H1 (cell line): ENCODE data around the gene ZNF66. TPM values are rescaled to one million over a fixed set of nuclear protein-coding genes. Genes with fewer than 3 reads are reported as not detected.

ENCODE experiments used
- CBX8 ChIP-seq: fragments of 300-800, 300-1000 bp; sonication (generic); IDR thresholded peaks from 2 replicates; pipeline ENCODE4 v1.7.1; 2016; ENCODE audit warnings: low read depth, low read length, borderline replicate concordance
- CTBP2 ChIP-seq: IDR thresholded peaks from 2 replicates; pipeline ENCODE4 v1.7.0; 2011; ENCODE audit warnings: borderline replicate concordance, mild to moderate bottlenecking, moderate library complexity, mixed read lengths, low read length; ENCODE audit not compliant: insufficient read depth, insufficient read length
- CTCF ChIP-seq, 3 experiments: IDR thresholded peaks; 1 replicate in 2 of 3; 2 replicates in 1 of 3; pipeline versions ENCODE4 v1.5.1 to v1.6.1; 2011; ENCODE audit warnings: low read length in 3 of 3, mild to moderate bottlenecking in 3 of 3, inconsistent platforms in 2 of 3, low read depth in 1 of 3, moderate library complexity in 1 of 3; ENCODE audit not compliant: insufficient read depth in 1 of 3; ENCODE audit errors: control extremely low read depth in 1 of 3
- E2F6 ChIP-seq: IDR thresholded peaks from 2 replicates; pipeline ENCODE4 v1.6.1; 2012; ENCODE audit warnings: inconsistent platforms
- EZH2 ChIP-seq: fragments of 200-600 bp; sonication (generic); IDR thresholded peaks from 2 replicates; pipeline ENCODE4 v1.7.1; 2012; ENCODE audit warnings: low read depth, mild to moderate bottlenecking, moderate library complexity, low read length, inconsistent platforms; ENCODE audit not compliant: severe bottlenecking
- GABPA ChIP-seq: IDR thresholded peaks from 2 replicates; pipeline ENCODE4 v1.6.1; 2011; ENCODE audit warnings: mild to moderate bottlenecking, low read length, moderate library complexity, borderline replicate concordance; ENCODE audit not compliant: insufficient read depth
- HDAC2 ChIP-seq, 2 experiments: fragments of 300-600 bp in 1 of 2; sonication (generic) in 1 of 2; IDR thresholded peaks; 2 replicates each; pipeline ENCODE4 v1.6.1; 2011 to 2012; ENCODE audit warnings: low read depth in 2 of 2, low read length in 2 of 2, mild to moderate bottlenecking in 2 of 2, moderate library complexity in 2 of 2, borderline replicate concordance in 1 of 2, inconsistent platforms in 1 of 2
- KDM4A ChIP-seq: IDR thresholded peaks from one replicate; pipeline ENCODE4 v1.7.1; 2012; ENCODE audit warnings: low read depth, mild to moderate bottlenecking, moderate library complexity, low read length, inconsistent platforms; ENCODE audit not compliant: severe bottlenecking
- NANOG ChIP-seq: IDR thresholded peaks from 2 replicates; pipeline ENCODE4 v1.6.1; 2011; ENCODE audit warnings: low read length, low read depth, mild to moderate bottlenecking, inconsistent platforms; ENCODE audit not compliant: insufficient read depth, poor library complexity, severe bottlenecking
- POLR2AphosphoS5 ChIP-seq: IDR thresholded peaks from 2 replicates; pipeline ENCODE4 v1.6.1; 2011; ENCODE audit warnings: low read depth, low read length
- RAD21 ChIP-seq, 2 experiments: IDR thresholded peaks in 1 of 2; conservative IDR thresholded peaks in 1 of 2; 2 replicates each; pipeline ENCODE4 v1.6.1; 2011; ENCODE audit warnings: low read depth in 2 of 2, low read length in 2 of 2, improper control_type of control experiment in 1 of 2, inconsistent platforms in 1 of 2, mild to moderate bottlenecking in 1 of 2, moderate library complexity in 1 of 2
- SIX5 ChIP-seq: IDR thresholded peaks from 2 replicates; pipeline ENCODE4 v1.6.1; 2011; ENCODE audit warnings: mild to moderate bottlenecking, low read depth, low read length
- SP1 ChIP-seq: IDR thresholded peaks from 2 replicates; pipeline ENCODE4 v1.6.1; 2011; ENCODE audit warnings: low read depth, low read length
- SP4 ChIP-seq: IDR thresholded peaks from 2 replicates; pipeline ENCODE4 v1.6.1; 2012; ENCODE audit warnings: low read length, inconsistent platforms
- TAF1 ChIP-seq: IDR thresholded peaks from 2 replicates; pipeline ENCODE4 v1.6.1; 2011; ENCODE audit warnings: mild to moderate bottlenecking, low read depth, low read length
- TCF12 ChIP-seq: IDR thresholded peaks from 2 replicates; pipeline ENCODE4 v1.6.1; 2011; ENCODE audit warnings: low read depth, mild to moderate bottlenecking, low read length
- TEAD4 ChIP-seq: IDR thresholded peaks from 2 replicates; pipeline ENCODE4 v1.6.1; 2012; ENCODE audit warnings: low read depth, low read length, inconsistent platforms, mixed read lengths
- USF2 ChIP-seq: IDR thresholded peaks from 2 replicates; pipeline ENCODE4 v1.6.1; 2011; ENCODE audit warnings: low read length, improper control_type of control experiment
- polyA plus RNA-seq, 7 experiments: library from polyadenylated mRNA; depleted of rRNA in 3 of 7; stranded (reverse) in 5 of 7; unstranded in 2 of 7; fragments of >200 nt in 5 of 7; fragments of 200-250 nt in 2 of 7; gene quantifications; 1 replicate in 5 of 7; 2 replicates in 1 of 7; 4 replicates in 1 of 7; pipeline versions ENCODE4 v1.2.1 to v1.2.3, GENCODE V29; 2011 to 2013; ENCODE audit warnings: missing spikeins in 2 of 7, mixed read lengths in 2 of 7
- total RNA-seq: library from RNA; stranded (reverse); fragmentation: NEBNext Ultra II Directional; extraction: Animal tissue kit (Norgen Biotek cat#: 25700); gene quantifications from 2 replicates; pipeline ENCODE4 v1.2.1, GENCODE V29; 2021

ZNF66 gene
- total and polyA plus RNA-seq, 2 of the 8 experiments (the other 6 are each of a cell fraction or from before 2014, with no cell fraction given), result 13.3 to 59.7 TPM

- no peak for TF ChIP-seq CTCF (IDR thresholded peaks at IDR 0.05; ENCODE audit: control extremely low read depth in 1 of 3, insufficient read depth in 1 of 3, low read depth in 1 of 3, low read length in 3 of 3)
- TF ChIP-seq RAD21 (IDR thresholded peaks at IDR 0.05 in 1 of 2, conservative IDR thresholded peaks at IDR 0.05 in 1 of 2; ENCODE audit: low read depth in 2 of 2, low read length in 2 of 2), result no peak
- TF ChIP-seq SIX5, result no peak
- no peak for TF ChIP-seq E2F6
- no peak for TF ChIP-seq EZH2
- no peak for TF ChIP-seq TCF12
- TF ChIP-seq SP1, result peak; percentile 96
- no peak for TF ChIP-seq GABPA
- no peak for TF ChIP-seq USF2
- TF ChIP-seq HDAC2 (IDR thresholded peaks at IDR 0.05; ENCODE audit: borderline replicate concordance in 1 of 2, low read depth in 2 of 2, low read length in 2 of 2), result peak in 1 of 2 experiments; percentile 38; a peak in 1 of 4 replicates
- no peak for TF ChIP-seq NANOG
- TF ChIP-seq SP4, result no peak
- peak; percentile 64 for TF ChIP-seq KDM4A
- peak; percentile 97 for TF ChIP-seq TAF1
- TF ChIP-seq CTBP2, result no peak
- no peak for TF ChIP-seq TEAD4
- TF ChIP-seq CBX8, result no peak
- TF ChIP-seq POLR2AphosphoS5, result peak; percentile 91
Observed at GRCh38 chr19:20776083-20777076, at the start of gene ZNF66 (continued).
